Caco-2 (cell line): Measurements from ENCODE around the gene HES1. TPM values are rescaled to one million over a fixed set of nuclear protein-coding genes. Genes with fewer than 3 reads are reported as not detected.

ENCODE experiments used
- BruUV-seq: library from RNA; stranded (reverse); fragments of 400-500 nt; replicated peaks from 2 replicates; lab custom pipeline; 2021; lab: Mats Ljungman, UMichigan
- CTCF ChIA-PET: fragments of 300-600 bp; sonication (Branson Sonifier 250); formaldehyde crosslinking; loops from one replicate; lab custom pipeline; 2022; ENCODE audit warnings: antibody characterized with exemption; lab: Charles Lee
- POLR2A ChIA-PET: fragments of 300-600 bp; sonication (Branson Sonifier 250); formaldehyde crosslinking; loops from one replicate; lab custom pipeline; 2022; ENCODE audit warnings: antibody characterized with exemption; lab: Charles Lee
- DNase-seq, 2 experiments: peaks; one replicate each; pipeline versions ENCODE4 v3.0.0 to v3.0.0-alpha.2; 2020 to 2022
- H3K27me3 ChIP-seq: replicated peaks from 2 replicates; pipeline ENCODE4 v1.6.0; 2011; ENCODE audit warnings: low read length; ENCODE audit not compliant: control insufficient read depth, insufficient read depth
- H3K36me3 ChIP-seq: 2 replicates; pipeline ENCODE4 v1.5.1; 2011; ENCODE audit warnings: low read length; ENCODE audit not compliant: control insufficient read depth, insufficient read depth
- H3K4me1 ChIP-seq: fragments of 250-450 bp; sonication (Bioruptor Pico); 2 replicates; pipeline ENCODE4 v1.5.1; 2020; ENCODE audit warnings: mild to moderate bottlenecking
- H3K4me3 ChIP-seq: 2 replicates; pipeline ENCODE4 v1.5.1; 2011; ENCODE audit warnings: low read depth, mild to moderate bottlenecking, control low read depth, low read length
- H3K9me3 ChIP-seq: fragments of 250-450 bp; sonication (Bioruptor Pico); 2 replicates; pipeline ENCODE4 v1.5.1; 2020; ENCODE audit warnings: mild to moderate bottlenecking, moderate library complexity
- H3K27ac Mint-ChIP-seq: one replicate; pipeline ENCODE4 v1.8.0; 2022; ENCODE audit warnings: mixed read lengths; ENCODE audit not compliant: unreplicated experiment
- H3K27me3 Mint-ChIP-seq: one replicate; pipeline ENCODE4 v1.8.0; 2022; ENCODE audit warnings: mixed read lengths; ENCODE audit not compliant: insufficient read depth, unreplicated experiment
- H3K36me3 Mint-ChIP-seq: one replicate; pipeline ENCODE4 v1.8.0; 2022; ENCODE audit warnings: mild to moderate bottlenecking, mixed read lengths; ENCODE audit not compliant: insufficient read depth, unreplicated experiment
- H3K4me1 Mint-ChIP-seq: one replicate; pipeline ENCODE4 v1.8.0; 2022; ENCODE audit warnings: low read depth, mixed read lengths; ENCODE audit not compliant: unreplicated experiment
- H3K4me3 Mint-ChIP-seq: one replicate; pipeline ENCODE4 v1.8.0; 2022; ENCODE audit warnings: mild to moderate bottlenecking, moderate library complexity, mixed read lengths; ENCODE audit not compliant: unreplicated experiment
- H3K9me3 Mint-ChIP-seq: one replicate; pipeline ENCODE4 v1.8.0; 2022; ENCODE audit warnings: mixed read lengths; ENCODE audit not compliant: unreplicated experiment
- intact Hi-C: fragments of 100-400 bp; cut with micrococcal nuclease; formaldehyde crosslinking; loops from one replicate; pipeline ENCODE4 v1.10.0; 2022; ENCODE audit not compliant: unreplicated experiment
- total RNA-seq: library from RNA; stranded (reverse); gene quantifications from 2 replicates; pipeline ENCODE4 v1.2.3, GENCODE V29; 2022
- TF ChIP-seq, protein P1 (sequence below), 2 experiments: fragments of 200-600 bp in 1 of 2; IDR thresholded peaks; 1 replicate in 1 of 2; 2 replicates in 1 of 2; pipeline versions ENCODE4 v1.5.1 to v1.8.0; 2011 to 2022; ENCODE audit warnings: antibody characterized with exemption in 1 of 2, control low read depth in 1 of 2, inconsistent platforms in 1 of 2, low read depth in 1 of 2, low read length in 1 of 2, mild to moderate bottlenecking in 1 of 2, moderate library complexity in 1 of 2; ENCODE audit not compliant: insufficient read depth in 1 of 2, severe bottlenecking in 1 of 2, unreplicated experiment in 1 of 2

HES1 gene
- total RNA-seq, 1 experiment from 2014 or later = 123 TPM

DNA sequence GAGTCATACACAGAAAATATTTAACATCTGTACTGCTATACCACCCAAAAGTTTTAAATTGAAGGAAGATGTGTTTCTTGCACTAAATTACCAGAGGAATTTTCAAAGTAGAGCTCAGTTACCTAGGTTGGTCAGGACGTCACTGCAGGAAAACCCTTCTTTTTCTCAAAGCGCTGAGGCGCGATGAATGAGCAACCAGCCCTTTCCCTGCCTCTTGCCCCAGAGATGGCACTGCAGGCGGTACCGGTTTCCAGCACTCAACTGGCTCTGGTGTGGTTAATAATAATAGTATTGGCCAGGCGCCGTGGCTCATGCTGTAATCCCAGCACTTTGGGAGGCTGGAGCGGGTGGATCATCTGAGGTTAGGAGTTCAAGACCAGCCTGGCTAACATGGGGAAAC is 49.3 kb downstream of the HES1 start:
- Mint-ChIP-seq H3K9me3 (no peaks in the 10 kb centered on the region), H3K36me3 (no peaks in the 10 kb centered on the region), H3K4me3 (no peak overlapping the region), H3K4me1 (peaks cover 13% of the 10 kb centered on the region), H3K27ac (no peak overlapping the region), H3K27me3 (no peaks in the 10 kb centered on the region)
- H3K4me3 ChIP-seq = no peak overlapping the region
- POLR2A ChIA-PET = no interaction called here
- H3K9me3 ChIP-seq = no peaks in the 10 kb centered on the region
- TF ChIP-seq, protein P1, sequence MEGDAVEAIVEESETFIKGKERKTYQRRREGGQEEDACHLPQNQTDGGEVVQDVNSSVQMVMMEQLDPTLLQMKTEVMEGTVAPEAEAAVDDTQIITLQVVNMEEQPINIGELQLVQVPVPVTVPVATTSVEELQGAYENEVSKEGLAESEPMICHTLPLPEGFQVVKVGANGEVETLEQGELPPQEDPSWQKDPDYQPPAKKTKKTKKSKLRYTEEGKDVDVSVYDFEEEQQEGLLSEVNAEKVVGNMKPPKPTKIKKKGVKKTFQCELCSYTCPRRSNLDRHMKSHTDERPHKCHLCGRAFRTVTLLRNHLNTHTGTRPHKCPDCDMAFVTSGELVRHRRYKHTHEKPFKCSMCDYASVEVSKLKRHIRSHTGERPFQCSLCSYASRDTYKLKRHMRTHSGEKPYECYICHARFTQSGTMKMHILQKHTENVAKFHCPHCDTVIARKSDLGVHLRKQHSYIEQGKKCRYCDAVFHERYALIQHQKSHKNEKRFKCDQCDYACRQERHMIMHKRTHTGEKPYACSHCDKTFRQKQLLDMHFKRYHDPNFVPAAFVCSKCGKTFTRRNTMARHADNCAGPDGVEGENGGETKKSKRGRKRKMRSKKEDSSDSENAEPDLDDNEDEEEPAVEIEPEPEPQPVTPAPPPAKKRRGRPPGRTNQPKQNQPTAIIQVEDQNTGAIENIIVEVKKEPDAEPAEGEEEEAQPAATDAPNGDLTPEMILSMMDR (IDR thresholded peaks at IDR 0.05; ENCODE audit: insufficient read depth in 1 of 2, low read depth in 1 of 2, low read length in 1 of 2, severe bottlenecking in 1 of 2, unreplicated experiment in 1 of 2) = no peak
- no TSS peak for BruUV-seq
- no peaks in the 10 kb centered on the region for H3K36me3 ChIP-seq
- no peaks in the 10 kb centered on the region for H3K4me1 ChIP-seq
- CTCF ChIA-PET = no interaction called here
- DNase-seq = no peak
- intact Hi-C loops = no loop called here
- no peaks in the 10 kb centered on the region for H3K27me3 ChIP-seq

DNA sequence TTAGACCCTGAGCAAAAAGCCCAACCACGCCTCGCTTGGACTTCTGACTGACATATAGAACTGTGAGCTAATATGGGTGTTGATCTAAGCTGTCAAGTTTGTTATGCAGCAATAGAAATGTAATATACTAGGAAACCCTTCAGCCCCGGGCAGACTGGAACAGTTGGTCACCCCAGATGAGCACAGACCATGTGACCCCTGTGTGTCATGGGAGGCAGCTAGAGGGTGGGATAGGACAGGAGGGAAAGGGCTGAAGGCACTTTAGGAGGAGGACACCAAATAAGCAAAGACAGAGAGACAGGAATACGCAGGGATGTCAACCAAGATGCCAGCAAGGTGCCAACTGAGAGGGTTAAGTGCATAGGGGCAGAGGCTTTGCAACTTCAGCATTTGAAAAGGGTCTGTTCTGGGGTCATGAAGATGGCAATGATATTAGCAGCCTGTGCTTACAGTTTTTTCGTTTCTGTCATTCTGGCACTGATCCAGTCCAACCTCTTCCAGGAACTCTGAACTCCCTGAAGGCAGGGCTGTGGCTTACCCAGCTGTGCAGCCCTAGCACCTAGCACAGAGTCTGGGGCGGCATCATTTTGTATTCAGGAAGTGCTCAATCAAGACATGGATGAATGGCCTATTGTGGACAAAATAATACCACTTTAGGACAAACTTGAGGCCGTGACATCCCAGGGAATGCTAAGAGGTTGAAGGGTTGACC is 51.4 kb downstream of the HES1 start:
- no peaks in the 10 kb centered on the region for H3K9me3 ChIP-seq
- H3K4me1 ChIP-seq = no peaks in the 10 kb centered on the region
- BruUV-seq = no TSS peak
- intact Hi-C loops = no loop called here
- TF ChIP-seq, protein P1 (IDR thresholded peaks at IDR 0.05; ENCODE audit: insufficient read depth in 1 of 2, low read depth in 1 of 2, low read length in 1 of 2, severe bottlenecking in 1 of 2, unreplicated experiment in 1 of 2) = no peak
- peaks cover 8% of the 10 kb centered on the region for H3K4me1 Mint-ChIP-seq
- no peaks in the 10 kb centered on the region for H3K27me3 Mint-ChIP-seq
- ChIA-PET CTCF (interaction anchor here (0.7 kb wide), 1 partner anchor 129 kb away, joined by 3 read pairs; no protein-coding TSS in a partner anchor), POLR2A (no interaction called here)
- H3K36me3 ChIP-seq = no peaks in the 10 kb centered on the region
- no peaks in the 10 kb centered on the region for H3K27me3 ChIP-seq
- no peak overlapping the region for H3K4me3 Mint-ChIP-seq
- no peak overlapping the region for H3K27ac Mint-ChIP-seq
- no peaks in the 10 kb centered on the region for H3K9me3 Mint-ChIP-seq
- H3K4me3 ChIP-seq = no peak overlapping the region
- no peak for DNase-seq
- H3K36me3 Mint-ChIP-seq = no peaks in the 10 kb centered on the region

Other genes with a start within 250 kb of the HES1 start
- gene CPN2, start 215.2 kb downstream of the HES1 start, total RNA-seq = not detected in 2 replicates
- 0.09 and 0.16 TPM in 2 replicates for gene LRRC15, start 233.6 kb downstream of the HES1 start, total RNA-seq